Naive thymus-derived CD4-positive, alpha-beta T cell (primary cell): Measurements from ENCODE around the gene TGFBI. TPM values are rescaled to one million over a fixed set of nuclear protein-coding genes. Genes with fewer than 3 reads are reported as not detected.

Experiments
- ATAC-seq: fragments of 150-1000 bp; cut with Tn5 transposase; 2 replicates; pipeline ENCODE4 v1.10.0; 2021; ENCODE audit warnings: mild to moderate bottlenecking, moderate library complexity
- CTCF ChIA-PET: fragments of 350-600 bp; sonication (Branson Sonifier 250); formaldehyde crosslinking; loops from one replicate; lab custom pipeline; 2021; ENCODE audit warnings: antibody characterized with exemption; lab: Charles Lee
- POLR2A ChIA-PET: fragments of 350-600 bp; sonication (Branson Sonifier 250); formaldehyde crosslinking; loops from one replicate; lab custom pipeline; 2021; ENCODE audit warnings: antibody characterized with exemption, inconsistent platforms; lab: Charles Lee
- DNase-seq, 9 donors: peaks; one replicate each; pipeline versions ENCODE4 v3.0.0 to v3.0.0-alpha.2; 2020 to 2022; ENCODE audit warnings: mixed read lengths in 1 of 9
- H3K27ac ChIP-seq: one replicate; pipeline ENCODE4 v1.7.0; 2013; ENCODE audit warnings: mild to moderate bottlenecking, low read depth, low read length, moderate library complexity
- H3K27me3 ChIP-seq, 2 donors: one replicate each; pipeline ENCODE4 v1.7.0; 2013; ENCODE audit warnings: low read length in 2 of 2, mild to moderate bottlenecking in 2 of 2, moderate library complexity in 2 of 2; ENCODE audit not compliant: control insufficient read depth in 2 of 2, insufficient read depth in 2 of 2
- H3K36me3 ChIP-seq, 3 experiments: 1 replicate in 2 of 3; 2 replicates in 1 of 3; pipeline ENCODE4 v1.7.0; 2013; ENCODE audit warnings: low read length in 3 of 3, mild to moderate bottlenecking in 3 of 3, moderate library complexity in 1 of 3; ENCODE audit not compliant: insufficient read depth in 3 of 3, control insufficient read depth in 2 of 3
- H3K4me1 ChIP-seq, 2 donors: one replicate each; pipeline ENCODE4 v1.7.0; 2013; ENCODE audit warnings: low read length in 2 of 2, mild to moderate bottlenecking in 2 of 2, moderate library complexity in 1 of 2; ENCODE audit not compliant: control insufficient read depth in 2 of 2, insufficient read depth in 2 of 2
- H3K4me3 ChIP-seq: 2 replicates; pipeline ENCODE4 v1.7.0; 2013; ENCODE audit warnings: mild to moderate bottlenecking, low read length
- H3K9me3 ChIP-seq, 3 experiments: 1 replicate in 2 of 3; 2 replicates in 1 of 3; pipeline ENCODE4 v1.7.0; 2013; ENCODE audit warnings: low read length in 3 of 3; ENCODE audit not compliant: control insufficient read depth in 2 of 3
- H3K27ac Mint-ChIP-seq, 9 donors: one replicate each; pipeline ENCODE4 v1.8.0; 2020 to 2022; ENCODE audit warnings: mixed read lengths in 9 of 9, mild to moderate bottlenecking in 8 of 9, moderate library complexity in 5 of 9, inconsistent platforms in 2 of 9
- H3K27me3 Mint-ChIP-seq, 5 donors: one replicate each; pipeline ENCODE4 v1.8.0; 2021 to 2022; ENCODE audit warnings: mixed read lengths in 5 of 5, mild to moderate bottlenecking in 1 of 5
- H3K36me3 Mint-ChIP-seq, 5 donors: one replicate each; pipeline ENCODE4 v1.8.0; 2020 to 2022; ENCODE audit warnings: mixed read lengths in 5 of 5, mild to moderate bottlenecking in 3 of 5, inconsistent platforms in 1 of 5
- H3K4me1 Mint-ChIP-seq, 7 donors: one replicate each; pipeline ENCODE4 v1.8.0; 2020 to 2022; ENCODE audit warnings: mixed read lengths in 7 of 7, mild to moderate bottlenecking in 3 of 7, inconsistent platforms in 1 of 7
- H3K4me3 Mint-ChIP-seq, 10 donors: one replicate each; pipeline ENCODE4 v1.8.0; 2020 to 2022; ENCODE audit warnings: mild to moderate bottlenecking in 10 of 10, mixed read lengths in 10 of 10, moderate library complexity in 6 of 10, inconsistent platforms in 2 of 10
- H3K9me3 Mint-ChIP-seq, 11 donors: one replicate each; pipeline ENCODE4 v1.8.0; 2020 to 2022; ENCODE audit warnings: mixed read lengths in 11 of 11, mild to moderate bottlenecking in 4 of 11, inconsistent platforms in 1 of 11, moderate library complexity in 1 of 11
- intact Hi-C, 2 donors: fragments of 100-400 bp; cut with micrococcal nuclease; formaldehyde crosslinking; loops; one replicate each; pipeline ENCODE4 v1.15.1; 2023
- polyA plus RNA-seq, 2 donors: library from polyadenylated mRNA; unstranded; fragments of 300-500 nt; fragmentation: Illumina TruSeq; gene quantifications; one replicate each; pipeline ENCODE4 v1.2.3, GENCODE V29; 2021
- total RNA-seq, 6 experiments: library from RNA in 5 of 6; stranded (reverse) in 5 of 6; gene quantifications; 1 replicate in 5 of 6; 2 replicates in 1 of 6; pipeline ENCODE4 v1.2.3 and lab custom pipeline; 2021 to 2026

Gene TGFBI
- total and polyA plus RNA-seq, 7 experiments from 2014 or later: 0.07 to 167 (median 18.5) TPM; not detected in 1

DNA sequence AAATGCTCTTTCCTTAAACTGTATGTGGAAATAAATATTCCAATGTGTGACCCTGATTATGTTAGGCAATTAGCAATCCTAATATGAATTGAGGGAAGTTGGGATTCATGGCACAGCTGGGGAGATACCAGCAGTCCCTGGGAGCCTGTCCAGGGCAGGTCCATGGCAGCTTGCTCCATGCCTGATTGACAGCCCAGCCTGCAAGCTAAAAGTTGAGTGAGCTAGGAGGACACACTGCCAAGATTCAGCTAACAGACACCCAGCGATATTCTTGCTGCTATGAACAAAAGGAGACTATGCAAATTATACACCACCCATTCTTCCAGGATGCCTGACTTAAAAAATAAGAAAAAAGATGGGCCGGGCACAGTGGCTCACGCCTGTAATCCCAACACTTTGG lies 6.2 kb downstream of the TGFBI start:
- peaks cover 0 to 3% (median 0%) of the 10 kb centered on the region in 5 donors for H3K36me3 Mint-ChIP-seq
- CTCF ChIA-PET: no interaction called here
- POLR2A ChIA-PET: no interaction called here
- H3K27me3 Mint-ChIP-seq: peaks cover 0 to 7% (median 5%) of the 10 kb centered on the region in 5 donors
- Histone ChIP-seq H3K4me1 (peaks cover 5 to 33% of the 10 kb centered on the region in 2 donors), H3K27me3 (peaks cover 0 to 3% of the 10 kb centered on the region in 2 donors), H3K4me3 (no peak overlapping the region), H3K36me3 (no peaks in the 10 kb centered on the region), H3K27ac (no peak overlapping the region), H3K9me3 (no peaks in the 10 kb centered on the region)
- intact Hi-C loops: no loop called here
- DNase-seq: no peak
- ATAC-seq: no peak
- H3K4me1 Mint-ChIP-seq: peaks cover 13 to 25% (median 21%) of the 10 kb centered on the region in 7 donors
- peak overlapping the region in 1 of 10 donors; percentile 34 for H3K4me3 Mint-ChIP-seq
- peaks cover 0 to 12% (median 1%) of the 10 kb centered on the region in 11 donors for H3K9me3 Mint-ChIP-seq
- H3K27ac Mint-ChIP-seq: no peak overlapping the region

DNA sequence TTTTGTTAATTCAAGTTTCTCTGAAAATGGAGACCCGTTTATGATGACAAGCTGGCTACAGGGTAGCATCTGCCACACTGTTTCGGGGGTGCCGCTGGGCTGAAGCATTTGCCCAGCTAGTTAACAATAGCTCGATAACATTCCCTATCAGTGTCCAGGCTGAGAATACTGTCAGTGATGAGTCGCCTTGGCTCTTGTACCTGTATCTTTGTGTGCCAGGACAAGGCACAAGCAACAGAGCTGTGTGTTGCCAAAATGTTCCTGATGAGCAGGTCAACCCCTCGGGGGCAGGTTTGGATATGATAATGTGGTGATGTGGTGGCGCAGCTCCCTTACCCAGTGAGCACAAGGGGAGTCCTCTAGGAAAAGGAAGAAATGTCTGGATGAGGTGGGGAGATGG lies 7.0 kb downstream of the TGFBI start:
- Mint-ChIP-seq H3K27me3 (peaks cover 0 to 3% (median 0%) of the 10 kb centered on the region in 5 donors), H3K9me3 (peaks cover 0 to 12% (median 1%) of the 10 kb centered on the region in 11 donors), H3K36me3 (peaks cover 0 to 3% (median 0%) of the 10 kb centered on the region in 5 donors), H3K27ac (peak overlapping the region in 1 of 9 donors; percentile 32), H3K4me3 (no peak overlapping the region), H3K4me1 (peaks cover 13 to 25% (median 21%) of the 10 kb centered on the region in 7 donors)
- Histone ChIP-seq H3K27ac (no peak overlapping the region), H3K9me3 (no peaks in the 10 kb centered on the region), H3K36me3 (no peaks in the 10 kb centered on the region), H3K4me3 (no peak overlapping the region), H3K4me1 (peaks cover 5 to 33% of the 10 kb centered on the region in 2 donors), H3K27me3 (no peaks in the 10 kb centered on the region)
- DNase-seq (no peak), ATAC-seq (no peak)
- CTCF ChIA-PET: no interaction called here
- intact Hi-C loops: no loop called here
- POLR2A ChIA-PET: no interaction called here

DNA sequence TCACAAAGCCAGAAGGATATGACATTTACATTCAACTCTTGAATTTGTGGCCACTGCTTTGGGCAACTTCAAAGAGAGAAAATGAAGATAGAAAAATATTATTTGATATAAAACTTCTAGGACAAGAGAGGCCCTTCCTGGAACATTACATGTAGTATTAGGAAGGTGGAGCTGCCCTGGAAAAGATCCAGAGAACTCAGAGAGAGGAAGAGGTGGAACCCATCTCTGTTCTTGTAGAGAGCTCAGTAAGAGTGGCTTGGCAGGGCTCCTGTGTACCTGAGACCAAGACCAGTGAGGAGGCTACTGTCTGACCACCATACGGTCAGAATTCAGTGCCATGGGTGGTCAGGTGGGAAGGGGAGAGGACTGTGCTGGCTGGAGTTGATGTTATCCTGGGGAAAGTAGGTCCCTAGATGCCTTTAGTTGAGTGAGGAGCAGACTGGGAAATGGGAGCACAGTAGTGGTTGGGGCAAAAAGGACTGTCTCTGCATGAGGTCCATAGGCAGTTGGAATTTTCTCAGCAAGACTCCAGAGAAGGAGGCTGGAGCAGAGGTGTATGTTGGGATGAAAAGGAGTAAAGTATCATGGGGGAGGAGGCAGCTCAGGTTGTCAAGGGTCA lies 7.6 kb downstream of the TGFBI start:
- POLR2A ChIA-PET: no interaction called here
- Histone ChIP-seq H3K9me3 (no peaks in the 10 kb centered on the region), H3K4me3 (no peak overlapping the region), H3K4me1 (peaks cover 5 to 33% of the 10 kb centered on the region in 2 donors), H3K27ac (no peak overlapping the region), H3K27me3 (no peaks in the 10 kb centered on the region), H3K36me3 (no peaks in the 10 kb centered on the region)
- peaks cover 13 to 25% (median 21%) of the 10 kb centered on the region in 7 donors for H3K4me1 Mint-ChIP-seq
- no peak for ATAC-seq
- peaks cover 0 to 4% (median 0%) of the 10 kb centered on the region in 5 donors for H3K27me3 Mint-ChIP-seq
- H3K36me3 Mint-ChIP-seq: peaks cover 0 to 3% (median 0%) of the 10 kb centered on the region in 5 donors
- H3K9me3 Mint-ChIP-seq: peaks cover 0 to 12% (median 1%) of the 10 kb centered on the region in 11 donors
- CTCF ChIA-PET: no interaction called here
- peak overlapping the region in 6 of 10 donors; percentile 10 to 75 (median 30) for H3K4me3 Mint-ChIP-seq
- intact Hi-C loops: no loop called here
- peak overlapping the region in 6 of 9 donors; percentile 0 to 58 (median 16) for H3K27ac Mint-ChIP-seq
- no peak for DNase-seq

DNA sequence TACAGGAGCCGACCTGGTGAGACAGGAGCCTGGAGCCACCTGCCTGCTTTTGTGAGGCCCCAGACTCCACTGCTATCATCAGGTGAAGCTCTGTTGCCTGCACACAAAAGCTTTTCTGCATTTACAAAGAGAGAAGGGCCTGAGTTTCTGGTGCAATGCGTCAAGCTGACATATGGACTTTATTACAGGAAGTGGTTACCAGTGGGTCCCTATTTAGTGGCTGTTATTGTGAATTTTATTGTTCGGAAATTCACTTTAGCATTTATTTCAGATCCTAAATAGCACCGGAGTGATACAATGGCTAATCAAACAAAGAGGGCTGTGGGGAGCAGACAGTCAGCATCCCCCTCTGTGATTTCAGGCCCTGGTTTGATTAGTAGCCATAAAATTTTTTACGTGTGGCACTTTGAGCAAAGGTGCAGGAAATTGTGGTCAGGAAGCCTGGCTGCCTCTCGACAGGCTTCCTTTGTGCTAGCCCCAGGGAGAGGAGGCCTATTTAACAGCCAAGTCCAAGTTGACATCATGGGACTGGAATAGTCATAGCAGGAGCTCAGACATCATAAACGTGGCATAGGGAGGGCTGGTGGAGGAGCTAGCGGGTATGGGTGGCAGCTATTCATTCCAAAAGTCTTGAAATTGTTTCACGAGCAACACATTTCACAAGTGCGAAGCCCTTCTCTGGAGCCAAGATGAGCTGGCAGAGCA lies 8.4 kb downstream of the TGFBI start:
- Mint-ChIP-seq H3K27me3 (peaks cover 0 to 4% (median 0%) of the 10 kb centered on the region in 5 donors), H3K4me1 (peaks cover 13 to 29% (median 24%) of the 10 kb centered on the region in 7 donors), H3K27ac (peak overlapping the region in 5 of 9 donors; percentile 6 to 60 (median 23)), H3K36me3 (peaks cover 0 to 3% (median 0%) of the 10 kb centered on the region in 5 donors), H3K4me3 (peak overlapping the region in 7 of 10 donors; percentile 2 to 75 (median 23)), H3K9me3 (peaks cover 0 to 12% (median 1%) of the 10 kb centered on the region in 11 donors)
- no peaks in the 10 kb centered on the region for H3K36me3 ChIP-seq
- POLR2A ChIA-PET: no interaction called here
- peak overlapping the region; percentile 10 for H3K4me3 ChIP-seq
- DNase-seq: peak in 4 of 9 donors; percentile 9 to 16 (median 12)
- peak; percentile 66 for ATAC-seq
- intact Hi-C loops: no loop called here
- no peaks in the 10 kb centered on the region for H3K27me3 ChIP-seq
- no peak overlapping the region for H3K27ac ChIP-seq
- CTCF ChIA-PET: interaction anchor here (0.6 kb wide), 1 partner anchor 174 kb away, joined by 3 read pairs; no protein-coding TSS in a partner anchor
- no peaks in the 10 kb centered on the region for H3K9me3 ChIP-seq
- peaks cover 5 to 33% of the 10 kb centered on the region in 2 donors for H3K4me1 ChIP-seq

DNA sequence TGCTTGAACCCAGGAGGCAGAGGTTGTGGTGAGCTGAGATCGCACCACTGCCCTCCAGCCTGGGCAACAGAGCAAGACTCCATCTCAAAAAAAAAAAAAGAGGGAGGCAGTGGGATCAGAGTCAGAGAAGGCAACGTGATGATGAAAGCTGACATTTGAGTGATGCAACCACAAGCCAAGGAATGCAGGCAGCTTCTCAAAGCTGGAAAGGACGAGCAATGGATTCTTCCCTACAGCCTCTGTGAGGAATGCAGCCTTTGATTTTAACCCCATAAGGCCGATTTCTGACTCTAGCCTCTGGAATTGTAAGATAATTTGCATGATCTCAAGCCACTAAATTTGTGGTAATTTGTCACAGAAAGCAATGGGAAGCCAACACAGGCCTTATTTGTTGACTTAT lies 9.8 kb downstream of the TGFBI start:
- no peak overlapping the region for H3K27ac ChIP-seq
- H3K27me3 ChIP-seq: no peaks in the 10 kb centered on the region
- Mint-ChIP-seq H3K4me3 (no peak overlapping the region), H3K9me3 (peaks cover 0 to 12% (median 1%) of the 10 kb centered on the region in 11 donors), H3K4me1 (peaks cover 13 to 33% (median 31%) of the 10 kb centered on the region in 7 donors), H3K27me3 (peaks cover 0 to 4% (median 0%) of the 10 kb centered on the region in 5 donors), H3K36me3 (peaks cover 0 to 3% (median 0%) of the 10 kb centered on the region in 5 donors), H3K27ac (no peak overlapping the region)
- ATAC-seq (no peak), DNase-seq (no peak)
- POLR2A ChIA-PET: no interaction called here
- no peak overlapping the region for H3K4me3 ChIP-seq
- H3K4me1 ChIP-seq: peaks cover 5 to 33% of the 10 kb centered on the region in 2 donors
- intact Hi-C loops: no loop called here
- no peaks in the 10 kb centered on the region for H3K9me3 ChIP-seq
- CTCF ChIA-PET: no interaction called here
- H3K36me3 ChIP-seq: no peaks in the 10 kb centered on the region

DNA sequence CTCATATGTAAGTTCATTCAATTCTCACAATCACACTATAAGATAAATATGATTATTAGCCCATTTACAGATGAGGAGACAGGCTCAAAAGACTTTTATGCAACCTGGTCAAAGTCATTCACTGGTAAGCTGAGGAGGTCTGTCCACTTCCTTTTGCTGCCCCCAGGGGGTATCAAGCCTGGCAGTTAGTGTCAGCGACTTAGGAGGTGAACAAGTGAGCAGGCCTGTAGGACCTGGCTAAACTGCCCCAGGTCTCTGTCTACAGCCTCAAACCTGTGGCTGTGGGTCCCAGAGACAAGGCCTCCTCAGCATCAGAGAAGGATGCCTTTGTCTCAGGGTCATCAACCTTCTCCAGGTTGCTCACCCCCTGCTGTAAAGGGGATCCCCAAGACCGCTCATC lies 10.4 kb downstream of the TGFBI start:
- POLR2A ChIA-PET: no interaction called here

More for the DNA sequence above, 10.4 kb downstream of the TGFBI start:
- peaks cover 0 to 12% (median 1%) of the 10 kb centered on the region in 11 donors for H3K9me3 Mint-ChIP-seq
- CTCF ChIA-PET: no interaction called here
- intact Hi-C loops: no loop called here
- no peak overlapping the region for H3K27ac Mint-ChIP-seq
- Histone ChIP-seq H3K27ac (no peak overlapping the region), H3K9me3 (no peaks in the 10 kb centered on the region), H3K36me3 (no peaks in the 10 kb centered on the region), H3K4me3 (no peak overlapping the region), H3K4me1 (peaks cover 5 to 30% of the 10 kb centered on the region in 2 donors), H3K27me3 (no peaks in the 10 kb centered on the region)
- no peak for ATAC-seq
- DNase-seq: no peak
- H3K4me1 Mint-ChIP-seq: peaks cover 13 to 33% (median 31%) of the 10 kb centered on the region in 7 donors
- H3K4me3 Mint-ChIP-seq: no peak overlapping the region
- peaks cover 0 to 3% (median 0%) of the 10 kb centered on the region in 5 donors for H3K36me3 Mint-ChIP-seq
- peaks cover 0 to 4% (median 0%) of the 10 kb centered on the region in 5 donors for H3K27me3 Mint-ChIP-seq
